Liver (tissue), 9 donors: ENCODE data around the gene WEE2. TPM values are rescaled to one million over a fixed set of nuclear protein-coding genes. Genes with fewer than 3 reads are reported as not detected.

ENCODE experiments used
- DNase-seq: peaks from one replicate; pipeline ENCODE4 v3.0.0-alpha.2; 2017; ENCODE audit warnings: low spot score
- H3K27ac ChIP-seq, 2 donors: one replicate each; pipeline ENCODE4 v1.7.0; 2013; ENCODE audit warnings: inconsistent platforms in 2 of 2, low read length in 2 of 2, control low read depth in 1 of 2, low read depth in 1 of 2, mild to moderate bottlenecking in 1 of 2
- H3K27me3 ChIP-seq, 4 donors: one replicate each; pipeline versions ENCODE4 v1.6.1 to v1.7.0; 2013; ENCODE audit warnings: low read length in 3 of 4, inconsistent platforms in 1 of 4, mild to moderate bottlenecking in 1 of 4, moderate library complexity in 1 of 4; ENCODE audit not compliant: control insufficient read depth in 4 of 4, insufficient read depth in 4 of 4
- H3K36me3 ChIP-seq, 4 donors: one replicate each; pipeline versions ENCODE4 v1.6.1 to v1.7.0; 2013; ENCODE audit warnings: low read length in 3 of 4, mild to moderate bottlenecking in 3 of 4, low read depth in 1 of 4, moderate library complexity in 1 of 4; ENCODE audit not compliant: control insufficient read depth in 4 of 4, insufficient read depth in 3 of 4
- H3K4me1 ChIP-seq, 4 donors: one replicate each; pipeline versions ENCODE4 v1.6.1 to v1.7.0; 2013; ENCODE audit warnings: low read length in 3 of 4, mild to moderate bottlenecking in 3 of 4, moderate library complexity in 1 of 4; ENCODE audit not compliant: control insufficient read depth in 4 of 4, insufficient read depth in 4 of 4
- H3K4me3 ChIP-seq, 3 donors: one replicate each; pipeline versions ENCODE4 v1.6.1 to v1.7.0; 2013; ENCODE audit warnings: low read length in 3 of 3, control low read depth in 1 of 3, low read depth in 1 of 3, mild to moderate bottlenecking in 1 of 3
- H3K9ac ChIP-seq, 2 donors: one replicate each; pipeline ENCODE4 v1.7.0; 2013; ENCODE audit warnings: low read length in 2 of 2, mild to moderate bottlenecking in 2 of 2, moderate library complexity in 2 of 2, control low read depth in 1 of 2, low read depth in 1 of 2
- H3K9me3 ChIP-seq, 4 donors: one replicate each; pipeline versions ENCODE4 v1.6.1 to v1.7.0; 2013; ENCODE audit warnings: low read length in 3 of 4; ENCODE audit not compliant: control insufficient read depth in 4 of 4
- ATF3 ChIP-seq: IDR thresholded peaks from 2 replicates; pipeline ENCODE4 v1.6.1; 2016; ENCODE audit warnings: antibody characterized with exemption
- CTCF ChIP-seq: fragments of 150-350 bp; IDR thresholded peaks from 2 replicates; pipeline ENCODE4 v1.5.1; 2017; ENCODE audit warnings: improper control_type of control experiment, low read depth, low read length; ENCODE audit not compliant: missing input control
- EGR1 ChIP-seq, 2 donors: IDR thresholded peaks; 2 replicates each; pipeline ENCODE4 v1.6.1; 2016 to 2018; ENCODE audit warnings: antibody characterized with exemption in 2 of 2, low read depth in 2 of 2
- FOXA1 ChIP-seq: IDR thresholded peaks from 2 replicates; pipeline ENCODE4 v1.6.1; 2016; ENCODE audit warnings: antibody characterized with exemption
- FOXA2 ChIP-seq: IDR thresholded peaks from 2 replicates; pipeline ENCODE4 v1.6.1; 2016; ENCODE audit warnings: antibody characterized with exemption
- GABPA ChIP-seq, 2 donors: IDR thresholded peaks in 1 of 2; conservative IDR thresholded peaks in 1 of 2; 2 replicates each; pipeline ENCODE4 v1.6.1; 2016; ENCODE audit warnings: antibody characterized with exemption in 2 of 2, mild to moderate bottlenecking in 1 of 2, moderate library complexity in 1 of 2
- HNF4A ChIP-seq, 2 donors: conservative IDR thresholded peaks; 2 replicates each; pipeline ENCODE4 v1.6.1; 2016; ENCODE audit warnings: antibody characterized with exemption in 2 of 2, mild to moderate bottlenecking in 2 of 2
- HNF4G ChIP-seq: IDR thresholded peaks from 2 replicates; pipeline ENCODE4 v1.6.1; 2016; ENCODE audit warnings: antibody characterized with exemption
- JUND ChIP-seq, 2 donors: IDR thresholded peaks; 2 replicates each; pipeline ENCODE4 v1.6.1; 2016; ENCODE audit warnings: antibody characterized with exemption in 2 of 2
- MAX ChIP-seq: IDR thresholded peaks from 2 replicates; pipeline ENCODE4 v1.6.1; 2016; ENCODE audit warnings: antibody characterized with exemption
- NR2F2 ChIP-seq: IDR thresholded peaks from 2 replicates; pipeline ENCODE4 v1.6.1; 2016; ENCODE audit warnings: antibody characterized with exemption
- RAD21 ChIP-seq, 2 donors: IDR thresholded peaks; 2 replicates each; pipeline ENCODE4 v1.6.1; 2016; ENCODE audit warnings: antibody characterized with exemption in 2 of 2, mild to moderate bottlenecking in 2 of 2
- REST ChIP-seq: IDR thresholded peaks from 2 replicates; pipeline ENCODE4 v1.6.1; 2016; ENCODE audit warnings: antibody characterized with exemption, mild to moderate bottlenecking
- RXRA ChIP-seq, 2 donors: IDR thresholded peaks; 2 replicates each; pipeline ENCODE4 v1.6.1; 2017 to 2018; ENCODE audit warnings: antibody characterized with exemption in 2 of 2, mild to moderate bottlenecking in 1 of 2
- SP1 ChIP-seq: IDR thresholded peaks from 2 replicates; pipeline ENCODE4 v1.6.1; 2018; ENCODE audit warnings: antibody characterized with exemption, mild to moderate bottlenecking
- TAF1 ChIP-seq: conservative IDR thresholded peaks from 2 replicates; pipeline ENCODE4 v1.6.1; 2016; ENCODE audit warnings: antibody characterized with exemption, mild to moderate bottlenecking
- YY1 ChIP-seq: IDR thresholded peaks from 2 replicates; pipeline ENCODE4 v1.6.1; 2016; ENCODE audit warnings: antibody characterized with exemption, mild to moderate bottlenecking
- ZBTB33 ChIP-seq: IDR thresholded peaks from 2 replicates; pipeline ENCODE4 v1.6.1; 2016; ENCODE audit warnings: antibody characterized with exemption
- WGBS: extraction: QIAGEN DNeasy Blood & Tissue Kit; methylation state at CpG from one replicate; pipeline ENCODE4 v1.1.7; 2013; 5-methylcytosine and 5-hydroxymethylcytosine counted together
- polyA plus RNA-seq, 2 donors: library from polyadenylated mRNA; stranded (reverse) in 1 of 2; unstranded in 1 of 2; fragments of 200-250 nt in 1 of 2; fragments of >200 nt in 1 of 2; fragmentation: Nextera tagmentation in 1 of 2; extraction: Ambion mirVana in 1 of 2; gene quantifications; one replicate each; pipeline versions ENCODE4 v1.2.1 to v1.2.3, GENCODE V29; 2013 to 2015
- total RNA-seq, 2 donors: library from RNA; depleted of rRNA; stranded (reverse); fragments of >200 nt; gene quantifications; one replicate each; pipeline ENCODE4 v1.2.3, GENCODE V29; 2014
- donor health status: healthy.
- donor health status: healthy.
- donor health status: healthy.
- donor health status: healthy.
- donor health status: healthy.

WEE2 gene
- not detected for total RNA-seq
- polyA plus RNA-seq: not detected

GRCh38 chr7:141708351-141708750 lies at the start of gene WEE2:
TSS of gene WEE2 (plus strand) at chr7:141708353. CDS start at chr7:141708759, 406 bp downstream.
- Histone ChIP-seq H3K4me3 (no peak within 1 kb of the TSS), H3K4me1 (no peaks in the 10 kb centered on the region), H3K9me3 (no peaks in the 10 kb centered on the region), H3K36me3 (no peaks in the 10 kb centered on the region), H3K27me3 (no peaks in the 10 kb centered on the region), H3K9ac (no peak within 1 kb of the TSS), H3K27ac (no peak within 1 kb of the TSS)
- no peak for DNase-seq
- TF ChIP-seq FOXA2: no peak
- no peak for TF ChIP-seq RXRA (IDR thresholded peaks at IDR 0.05)
- TF ChIP-seq CTCF: no peak
- no peak for TF ChIP-seq MAX
- no peak for TF ChIP-seq SP1
- no peak for TF ChIP-seq JUND (IDR thresholded peaks at IDR 0.05)
- TF ChIP-seq FOXA1: no peak
- no peak for TF ChIP-seq ATF3
- TF ChIP-seq NR2F2: no peak
- no peak for TF ChIP-seq REST
- no peak for TF ChIP-seq HNF4G
- no peak for TF ChIP-seq ZBTB33
- no peak for TF ChIP-seq GABPA (IDR thresholded peaks at IDR 0.05 in 1 of 2, conservative IDR thresholded peaks at IDR 0.05 in 1 of 2)
- TF ChIP-seq EGR1 (IDR thresholded peaks at IDR 0.05; ENCODE audit: low read depth in 2 of 2): no peak
- no peak for TF ChIP-seq TAF1
- no peak for TF ChIP-seq RAD21 (IDR thresholded peaks at IDR 0.05)
- TF ChIP-seq YY1: no peak
- no peak for TF ChIP-seq HNF4A (conservative IDR thresholded peaks at IDR 0.05)
- WGBS: 95% methylated on average over 6 of the region's 6 CpGs
